Esophagus squamous epithelium (tissue), 5 donors: ENCODE measurements around the gene ARHGDIB. TPM values are rescaled to one million over a fixed set of nuclear protein-coding genes. Genes with fewer than 3 reads are reported as not detected.

ENCODE experiments used
- DNase-seq: peaks from one replicate; lab custom pipeline; 2025; lab: John Stamatoyannopoulos, UW
- H3K27ac ChIP-seq, 4 donors: fragments of 200-600 bp; sonication (generic); one replicate each; pipeline ENCODE4 v1.5.1; 2016 to 2019; ENCODE audit warnings: mild to moderate bottlenecking in 1 of 4
- H3K27me3 ChIP-seq, 4 donors: fragments of 200-600 bp; sonication (generic); 1 replicate in 3 of 4; 2 replicates in 1 of 4; pipeline versions ENCODE4 v1.5.1 to v1.6.0; 2017 to 2021; ENCODE audit warnings: antibody characterized with exemption in 1 of 4
- H3K36me3 ChIP-seq, 3 donors: fragments of 200-600 bp; sonication (generic); one replicate each; pipeline ENCODE4 v1.5.1; 2016 to 2019
- H3K4me1 ChIP-seq, 3 donors: fragments of 200-600 bp; sonication (generic); one replicate each; pipeline ENCODE4 v1.5.1; 2017 to 2019
- H3K4me3 ChIP-seq, 4 donors: fragments of 200-600 bp; sonication (generic); 1 replicate in 3 of 4; 2 replicates in 1 of 4; pipeline ENCODE4 v1.5.1; 2016 to 2019; ENCODE audit warnings: mild to moderate bottlenecking in 2 of 4, moderate library complexity in 1 of 4
- H3K9me3 ChIP-seq, 3 donors: fragments of 200-600 bp; sonication (generic); one replicate each; pipeline ENCODE4 v1.5.1; 2016 to 2019
- CTCF ChIP-seq, 6 experiments: fragments of 450-650 bp in 4 of 6; fragments of 200-600 bp in 2 of 6; sonication (generic) in 2 of 6; IDR thresholded peaks; one replicate each; pipeline ENCODE4 v1.5.1; 2016 to 2019; ENCODE audit warnings: antibody characterized with exemption in 6 of 6, mild to moderate bottlenecking in 4 of 6, moderate library complexity in 4 of 6
- POLR2A ChIP-seq, 4 donors: fragments of 450-650 bp; IDR thresholded peaks; one replicate each; pipeline ENCODE4 v1.6.1; 2017; ENCODE audit warnings: antibody characterized with exemption in 4 of 4, mild to moderate bottlenecking in 4 of 4, moderate library complexity in 3 of 4
- WGBS, 2 donors: methylation state at CpG; one replicate each; pipeline ENCODE4 v1.1.5; 2018; 5-methylcytosine and 5-hydroxymethylcytosine counted together
- intact Hi-C: fragments of 100-400 bp; cut with DNase I; formaldehyde crosslinking; loops from one replicate; pipeline ENCODE4 v1.15.0; 2022
- total RNA-seq, 4 donors: library from RNA; depleted of rRNA; stranded (reverse); fragments of >200 nt; gene quantifications; one replicate each; pipeline ENCODE4 v1.1.0, GENCODE V29; 2016
- donor health status: DM: yes; HTN: yes; CAD: no.

The ARHGDIB gene
- total RNA-seq, 4 donors from 2014 or later = 17.2 to 91.1 (median 62.0) TPM

GRCh38 chr12:14956905-14957304, 4.5 kb downstream of the ARHGDIB start:
- intact Hi-C loops = no loop called here
- Histone ChIP-seq H3K9me3 (no peaks in the 10 kb centered on the region), H3K27me3 (no peaks in the 10 kb centered on the region), H3K4me1 (peaks cover 6 to 64% (median 9%) of the 10 kb centered on the region in 3 donors), H3K4me3 (peak overlapping the region in 1 of 4 donors; percentile 2), H3K36me3 (no peaks in the 10 kb centered on the region), H3K27ac (peak overlapping the region in 3 of 4 donors; percentile 42 to 87 (median 78))
- no peak for TF ChIP-seq POLR2A (IDR thresholded peaks at IDR 0.05)
- TF ChIP-seq CTCF (IDR thresholded peaks at IDR 0.05) = no peak
- DNase-seq = no peak
- WGBS, 2 donors = 49 to 53% methylated on average over 2 of the region's 2 CpGs

GRCh38 chr12:14956024-14956891, 5.1 kb downstream of the ARHGDIB start:
- TF ChIP-seq CTCF (IDR thresholded peaks at IDR 0.05) (no peak), POLR2A (IDR thresholded peaks at IDR 0.05) (no peak)
- Histone ChIP-seq H3K4me3 (peak overlapping the region in 1 of 4 donors; percentile 2), H3K9me3 (no peaks in the 10 kb centered on the region), H3K27ac (peak overlapping the region in 3 of 4 donors; percentile 42 to 87 (median 78)), H3K36me3 (no peaks in the 10 kb centered on the region), H3K27me3 (no peaks in the 10 kb centered on the region), H3K4me1 (peaks cover 8 to 64% (median 15%) of the 10 kb centered on the region in 3 donors)
- intact Hi-C loops = no loop called here
- DNase-seq = no peak
- 50 to 74% methylated on average over 9 of the region's 9 CpGs for WGBS, 2 donors

- WGBS, 2 donors = 71 to 72% methylated on average over 4 of the region's 4 CpGs
- intact Hi-C loops = no loop called here
- DNase-seq = no peak
- TF ChIP-seq CTCF (IDR thresholded peaks at IDR 0.05) (no peak), POLR2A (IDR thresholded peaks at IDR 0.05) (no peak)
- H3K4me3 ChIP-seq = no peak overlapping the region
- peaks cover 8 to 68% (median 26%) of the 10 kb centered on the region in 3 donors for H3K4me1 ChIP-seq
- no peaks in the 10 kb centered on the region for H3K27me3 ChIP-seq
- H3K27ac ChIP-seq = peak overlapping the region in 3 of 4 donors; percentile 38 to 79 (median 38)
- peaks cover 0 to 4% (median 3%) of the 10 kb centered on the region in 3 donors for H3K36me3 ChIP-seq
- no peaks in the 10 kb centered on the region for H3K9me3 ChIP-seq
These were observed 7.1 kb downstream of the ARHGDIB start for GRCh38 chr12:14954269-14954668.

GRCh38 chr12:14953752-14954151, 7.6 kb downstream of the ARHGDIB start:
- no peak for DNase-seq
- H3K9me3 ChIP-seq = no peaks in the 10 kb centered on the region
- WGBS, 2 donors = 73 to 86% methylated on average over 1 of the region's 1 CpG
- peak overlapping the region in 3 of 4 donors; percentile 38 to 79 (median 38) for H3K27ac ChIP-seq
- intact Hi-C loops = no loop called here
- no peak overlapping the region for H3K4me3 ChIP-seq
- H3K4me1 ChIP-seq = peaks cover 8 to 73% (median 29%) of the 10 kb centered on the region in 3 donors
- peaks cover 0 to 4% (median 3%) of the 10 kb centered on the region in 3 donors for H3K36me3 ChIP-seq
- H3K27me3 ChIP-seq = no peaks in the 10 kb centered on the region
- TF ChIP-seq CTCF (IDR thresholded peaks at IDR 0.05) = no peak
- TF ChIP-seq POLR2A (IDR thresholded peaks at IDR 0.05) = no peak
